M059J (cell line): ENCODE measurements around the gene KCNK2. TPM values are rescaled to one million over a fixed set of nuclear protein-coding genes. Genes with fewer than 3 reads are reported as not detected.
"Not testable (repeated sequence)": the region's sequence is repeated elsewhere in the genome, so short reads cannot be mapped to it uniquely, and the experiment has no call there.

ENCODE experiments used
- DNase-seq: peaks from one replicate; pipeline ENCODE4 v3.0.0-alpha.2; 2012; ENCODE audit warnings: low read depth
- total RNA-seq: library from RNA; depleted of rRNA; stranded (reverse); fragments of >200 nt; shearing (Covaris generic); gene quantifications from 2 replicates; pipeline ENCODE4 v1.2.3, GENCODE V29; 2014

The KCNK2 gene
- total RNA-seq, 1 experiment from 2014 or later: 7.5 TPM

DNA sequence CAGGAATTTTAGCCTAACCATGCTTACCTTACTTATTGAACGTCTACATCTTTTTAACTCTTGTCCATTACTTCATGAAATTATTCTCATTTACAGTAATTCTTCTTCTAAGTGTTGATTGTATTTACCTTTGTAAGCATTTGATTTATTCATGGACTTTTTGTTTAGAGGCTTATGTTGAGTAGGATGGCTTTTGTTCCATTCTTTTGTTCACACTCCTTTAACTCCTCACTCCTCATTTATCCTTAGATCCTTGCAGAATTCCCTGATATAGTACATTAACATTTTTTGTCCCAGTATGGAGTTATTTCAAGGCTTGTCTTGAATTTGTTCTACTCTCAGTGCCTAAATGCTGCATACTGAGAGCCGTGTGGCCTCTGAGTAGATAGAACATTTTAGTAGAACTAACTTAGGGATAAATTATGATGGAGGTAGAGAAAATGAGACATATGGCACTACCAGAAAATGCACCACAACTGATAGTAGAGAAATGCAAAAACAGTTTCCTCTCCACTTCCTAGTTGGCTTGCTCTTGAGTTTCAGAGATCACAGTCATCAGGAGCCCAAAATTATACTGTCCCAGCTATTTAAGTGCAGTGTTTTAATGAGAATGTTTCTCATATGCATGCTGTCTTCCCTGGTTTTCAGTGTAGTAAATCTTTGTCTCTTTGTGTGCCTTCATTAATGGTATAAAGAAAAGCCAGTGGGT, 69.5 kb downstream of the KCNK2 start:
- DNase-seq: no peak

- peak; percentile 52 for DNase-seq
Measured at GRCh38 chr1:215156232-215156631, 73.7 kb downstream of the KCNK2 start.

DNA sequence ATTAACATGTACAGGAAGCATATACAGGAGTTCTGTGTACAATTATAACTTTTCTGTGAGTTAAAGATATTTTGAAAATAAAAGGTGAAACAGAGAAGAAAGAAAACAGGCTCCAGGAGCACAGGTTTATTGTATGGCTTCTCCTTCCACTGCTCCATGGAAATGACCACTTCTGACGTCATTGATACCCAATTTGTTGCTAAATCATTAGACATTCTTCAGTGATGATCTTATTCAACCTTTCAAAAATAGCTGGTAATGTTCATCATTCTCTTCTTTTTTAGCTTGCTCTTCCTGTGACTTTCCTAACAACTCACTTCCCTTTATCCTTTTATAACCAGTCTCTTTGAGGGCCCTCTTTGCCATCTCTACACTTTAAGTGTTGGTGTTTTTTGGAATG, 77.8 kb downstream of the KCNK2 start:
- DNase-seq: peak; percentile 20

DNA sequence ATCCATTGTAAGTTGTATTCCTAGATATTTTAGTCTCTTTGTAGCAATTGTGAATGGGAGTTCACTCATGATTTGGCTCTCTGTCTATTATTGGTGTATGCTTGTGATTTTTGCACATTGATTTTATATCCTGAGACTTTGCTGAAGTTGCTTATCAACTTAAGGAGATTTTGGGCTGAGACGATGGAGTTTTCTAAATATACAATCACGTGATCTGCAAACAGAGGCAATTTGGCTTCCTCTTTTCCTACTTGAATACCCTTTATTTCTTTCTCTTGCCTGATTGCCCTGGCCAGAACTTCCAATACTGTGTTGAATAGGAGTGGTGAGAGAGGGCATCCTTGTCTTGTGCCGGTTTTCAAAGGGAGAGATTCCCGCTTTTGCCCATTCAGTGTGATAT, 80.6 kb downstream of the KCNK2 start:
- not testable (repeated sequence) for DNase-seq

- DNase-seq: peak; percentile 16
Measured at GRCh38 chr1:215166886-215167285, 84.3 kb downstream of the KCNK2 start.

DNA sequence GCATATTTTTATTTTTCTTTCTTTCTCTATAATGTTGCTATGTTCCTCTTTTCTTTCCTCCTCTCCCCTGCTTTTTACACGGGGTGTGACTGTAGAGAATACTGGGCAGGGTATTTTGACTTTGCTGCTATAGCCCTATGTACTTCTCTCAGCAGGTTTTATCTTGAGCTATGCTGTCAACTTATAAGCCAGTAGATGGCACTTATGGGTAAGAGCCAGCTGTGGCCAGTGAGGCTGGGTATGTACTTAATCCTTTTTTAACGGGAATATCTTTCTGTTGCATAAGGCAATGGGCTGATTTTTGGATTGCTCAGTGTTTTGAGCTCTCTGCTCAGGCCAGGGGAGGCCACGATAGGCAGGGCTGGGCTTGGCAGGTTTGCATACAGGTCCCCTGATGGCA, 99.0 kb downstream of the KCNK2 start:
- DNase-seq: peak; percentile 8

GRCh38 chr1:215185067-215185620, 102.6 kb downstream of the KCNK2 start:
- DNase-seq: no peak

DNA sequence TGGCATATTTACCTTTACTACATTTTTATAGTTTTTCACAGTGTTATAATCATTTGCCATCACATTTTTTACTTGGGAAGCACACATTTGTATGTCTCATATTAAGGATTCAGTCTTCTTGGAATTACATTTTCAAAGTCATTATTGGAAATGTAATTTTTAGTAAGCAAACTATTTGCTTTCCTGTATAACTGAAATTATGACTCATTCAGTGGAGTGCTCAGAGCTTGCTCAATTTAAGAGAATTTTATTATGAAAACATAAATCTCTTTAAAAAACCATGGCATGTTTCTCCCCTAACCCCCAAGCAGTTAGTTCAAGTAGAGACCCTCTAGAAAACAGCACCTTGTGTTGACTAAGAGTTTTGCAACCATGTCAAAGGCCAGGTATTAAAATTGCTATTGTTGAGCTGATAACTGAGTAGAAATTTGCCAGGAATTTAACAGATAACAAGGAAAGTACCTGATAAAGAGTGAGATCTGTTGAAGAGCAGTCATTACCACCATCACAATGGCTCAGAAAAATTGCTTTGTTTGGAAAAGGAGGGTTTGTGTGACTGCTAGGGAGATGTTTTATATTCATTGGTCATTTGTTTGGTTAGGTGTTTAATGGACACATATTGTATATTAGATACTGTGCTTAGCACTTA, 105.9 kb downstream of the KCNK2 start:
- DNase-seq: no peak

GRCh38 chr1:215192306-215192705, 109.8 kb downstream of the KCNK2 start:
- peak; percentile 55 for DNase-seq

- no peak for DNase-seq
Measured at GRCh38 chr1:215198021-215198420, 115.5 kb downstream of the KCNK2 start.

GRCh38 chr1:215200121-215200520, 117.6 kb downstream of the KCNK2 start:
- DNase-seq: no peak

- no peak for DNase-seq
Measured at GRCh38 chr1:215201283-215201682, 118.7 kb downstream of the KCNK2 start.

- DNase-seq: no peak
Measured at GRCh38 chr1:215202868-215203267, 120.3 kb downstream of the KCNK2 start.

- no peak for DNase-seq
Measured at GRCh38 chr1:215210167-215210566, 127.6 kb downstream of the KCNK2 start.

DNA sequence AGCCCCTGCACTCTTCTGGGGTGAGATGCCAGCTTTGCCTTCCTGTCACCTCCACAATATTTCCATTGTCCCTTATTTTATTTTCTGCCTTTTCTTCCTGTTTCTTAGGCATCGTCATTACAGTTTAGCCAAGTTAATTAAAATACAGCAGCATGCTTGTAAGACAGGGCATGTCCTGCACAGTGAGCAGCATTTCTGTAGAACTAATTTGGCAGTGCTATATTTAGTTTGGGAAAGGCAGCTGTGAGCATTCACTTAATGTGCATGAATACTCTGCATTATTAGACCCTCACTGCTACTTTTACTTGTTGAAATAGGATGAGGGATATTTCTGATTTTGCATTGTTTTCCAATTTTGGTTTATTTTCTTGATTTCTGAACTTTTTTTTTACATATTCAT, 133.3 kb downstream of the KCNK2 start:
- DNase-seq: no peak

GRCh38 chr1:215219372-215219771, 136.8 kb downstream of the KCNK2 start:
- peak; percentile 7 for DNase-seq

- DNase-seq: no peak
Measured at GRCh38 chr1:215220346-215220745, 137.8 kb downstream of the KCNK2 start.

- DNase-seq: no peak
Measured at GRCh38 chr1:215226757-215227156, 144.2 kb downstream of the KCNK2 start.

- DNase-seq: no peak
Measured at GRCh38 chr1:215228193-215228592, 145.7 kb downstream of the KCNK2 start.

GRCh38 chr1:215241451-215241850, 158.9 kb downstream of the KCNK2 start:
- DNase-seq: no peak

DNA sequence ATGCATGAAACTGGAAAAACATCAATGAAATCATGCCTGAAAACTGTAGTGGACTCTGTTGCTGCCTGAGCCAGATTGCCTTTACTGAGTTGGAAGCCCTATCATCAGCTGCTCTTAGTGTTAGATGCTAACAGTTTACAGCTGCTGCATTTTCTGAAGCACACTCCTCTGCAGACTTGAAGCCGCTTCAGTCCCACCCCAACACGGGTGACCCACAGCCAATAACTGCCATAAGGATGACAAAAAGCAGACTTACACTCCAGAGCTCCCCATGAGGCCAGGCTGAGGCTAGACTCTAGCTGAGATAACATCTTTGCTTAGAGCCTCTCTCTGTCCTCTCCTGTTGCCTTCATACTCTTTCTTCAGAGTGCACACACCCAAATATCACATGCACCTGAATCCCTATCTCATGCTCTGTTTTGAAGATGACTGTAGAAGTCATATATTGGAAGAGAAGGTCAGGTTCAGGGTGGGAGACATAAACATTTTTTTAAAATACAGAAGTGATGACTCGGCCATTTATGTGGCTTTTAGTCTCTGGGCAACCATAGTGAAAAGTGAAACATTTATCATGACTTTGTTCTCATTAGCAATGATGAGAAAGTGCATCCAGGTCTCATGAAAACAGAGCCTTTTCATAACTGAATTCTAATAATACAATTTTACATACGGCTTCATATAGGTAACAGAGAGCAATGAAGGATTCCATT, 161.0 kb downstream of the KCNK2 start:
- DNase-seq: peak; percentile 14

DNA sequence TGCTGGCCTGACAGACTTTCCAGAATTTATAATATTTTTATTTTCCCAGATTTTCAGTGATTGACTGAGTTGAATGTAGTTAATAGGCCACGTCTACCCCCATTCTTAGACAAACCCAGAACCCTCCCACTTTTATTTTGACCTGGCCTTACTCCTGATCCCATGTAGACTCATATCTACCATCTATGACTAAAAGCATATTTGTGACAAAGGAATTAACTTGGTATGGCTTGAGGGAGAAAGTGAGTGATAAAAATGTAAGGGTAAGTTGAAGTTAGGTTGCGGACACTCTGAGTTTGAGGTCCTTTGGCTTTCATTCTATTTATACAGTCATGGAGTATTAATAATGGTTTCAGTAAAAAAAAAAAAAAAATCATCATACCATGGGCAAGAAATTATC, 168.4 kb downstream of the KCNK2 start:
- DNase-seq: no peak

GRCh38 chr1:215251428-215251827, 168.9 kb downstream of the KCNK2 start:
- no peak for DNase-seq
